GM19351 (cell line): Measurements from ENCODE around the gene ZNF276.
"Not testable (repeated sequence)": the region's sequence is repeated elsewhere in the genome, so short reads cannot be mapped to it uniquely, and the experiment has no call there.

ENCODE experiments used
- ATAC-seq: cut with Tn5 transposase; IDR thresholded peaks from one replicate; pipeline ENCODE4 v1.9.1; 2021; ENCODE audit warnings: mild to moderate bottlenecking, moderate library complexity; ENCODE audit not compliant: unreplicated experiment

The ZNF276 gene

GRCh38 chr16:89695086-89695874 is 26.1 kb upstream of the ZNF276 start:
- no peak for ATAC-seq

DNA sequence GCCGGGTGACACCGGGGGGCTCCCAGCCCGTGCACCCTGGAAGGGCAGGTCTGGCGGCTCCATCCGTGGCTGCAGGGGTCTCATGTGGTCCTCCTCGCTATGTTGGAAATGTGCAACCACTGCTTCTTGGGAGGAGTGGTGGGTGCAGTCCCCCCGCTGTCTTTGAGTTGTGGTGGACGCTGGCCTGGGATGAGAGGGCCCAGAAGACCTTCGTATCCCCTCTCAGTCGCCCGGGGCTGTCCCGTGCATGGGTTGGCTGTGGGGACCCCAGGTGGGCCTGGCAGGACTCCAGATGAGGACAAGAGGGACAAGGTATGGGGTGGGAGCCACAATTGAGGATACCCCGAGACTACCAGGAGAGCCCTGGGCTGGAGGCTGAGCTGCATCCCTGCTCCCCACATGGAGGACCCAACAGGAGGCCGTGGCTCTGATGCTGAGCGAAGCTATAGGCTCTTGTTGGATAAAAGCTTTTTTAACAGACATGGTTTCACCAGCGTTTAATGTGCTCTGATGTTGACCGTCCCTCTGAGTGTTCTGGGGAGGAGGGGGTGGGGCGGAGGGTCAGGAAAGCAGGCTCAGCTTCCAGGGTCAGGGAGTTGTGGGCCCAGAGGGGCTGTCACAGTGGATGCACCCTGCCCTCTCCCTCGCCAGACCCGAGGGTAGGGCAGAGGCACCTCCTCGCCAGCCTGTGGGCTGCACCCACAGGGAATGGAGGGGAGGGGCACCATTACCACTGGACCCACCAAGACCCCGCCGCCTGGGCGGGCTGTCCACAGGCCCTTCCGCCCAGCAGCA is 25.3 kb upstream of the ZNF276 start:
- no peak for ATAC-seq

DNA sequence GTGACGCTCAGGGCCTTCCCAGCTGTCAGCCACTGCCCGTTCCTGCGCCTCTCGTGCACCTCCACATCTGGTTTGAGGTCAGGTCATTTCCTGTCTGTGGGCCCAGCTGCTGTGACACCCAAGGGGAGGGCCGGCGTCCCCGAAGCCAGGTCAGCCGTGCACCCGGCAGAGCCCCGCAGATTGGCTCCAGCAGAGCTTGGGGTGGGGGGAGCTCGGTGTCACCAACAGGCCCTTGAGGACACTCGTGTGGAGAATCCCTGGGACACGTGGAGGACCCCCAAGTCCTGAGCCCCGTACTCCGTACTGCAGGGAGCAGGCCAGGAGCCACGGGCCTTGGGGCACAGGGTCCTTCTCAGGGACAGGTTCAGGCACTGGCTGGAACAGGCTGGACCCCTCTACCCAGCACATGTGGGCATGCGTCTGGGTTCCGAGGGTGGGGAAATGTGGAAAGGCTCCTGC is 24.6 kb upstream of the ZNF276 start:
- no peak for ATAC-seq

- no peak for ATAC-seq
These were observed 24.1 kb upstream of the ZNF276 start for GRCh38 chr16:89697161-89697615.

DNA sequence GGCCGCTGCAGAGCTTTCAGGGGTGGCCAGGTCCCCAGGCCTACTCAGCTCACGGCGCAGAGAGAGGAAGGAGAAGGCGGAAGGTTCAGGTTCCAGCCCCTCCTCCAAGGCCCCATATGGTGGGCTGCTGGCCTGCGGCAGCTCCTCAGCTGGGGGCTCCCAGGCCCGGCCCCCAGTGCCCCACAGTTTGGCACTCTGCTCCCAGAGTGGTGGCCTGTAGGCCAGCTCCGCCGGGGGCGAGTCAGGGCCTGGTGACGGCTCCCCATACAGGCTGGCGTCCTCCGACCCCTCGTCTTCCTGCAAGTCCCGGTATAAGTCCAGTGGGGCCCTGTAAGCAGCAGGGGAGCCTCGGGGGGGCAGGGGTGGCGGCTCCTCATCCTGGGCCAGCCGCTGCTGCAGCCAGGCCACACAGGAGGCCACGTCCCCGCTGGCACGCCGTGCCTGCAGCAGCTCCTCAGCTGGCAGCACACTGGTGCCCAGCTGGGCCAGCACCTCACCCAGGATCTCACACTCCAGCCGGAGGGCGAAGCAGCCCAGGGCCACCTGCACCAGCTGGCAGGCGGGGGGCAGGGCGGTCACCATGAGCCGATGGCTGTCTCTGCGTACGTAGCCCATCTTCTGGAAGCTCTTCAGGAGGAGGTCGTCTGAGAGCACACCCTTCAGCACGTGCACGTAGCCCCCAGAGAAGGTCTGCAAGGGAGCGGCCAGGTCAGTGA is 23.6 kb upstream of the ZNF276 start:
- no peak for ATAC-seq

DNA sequence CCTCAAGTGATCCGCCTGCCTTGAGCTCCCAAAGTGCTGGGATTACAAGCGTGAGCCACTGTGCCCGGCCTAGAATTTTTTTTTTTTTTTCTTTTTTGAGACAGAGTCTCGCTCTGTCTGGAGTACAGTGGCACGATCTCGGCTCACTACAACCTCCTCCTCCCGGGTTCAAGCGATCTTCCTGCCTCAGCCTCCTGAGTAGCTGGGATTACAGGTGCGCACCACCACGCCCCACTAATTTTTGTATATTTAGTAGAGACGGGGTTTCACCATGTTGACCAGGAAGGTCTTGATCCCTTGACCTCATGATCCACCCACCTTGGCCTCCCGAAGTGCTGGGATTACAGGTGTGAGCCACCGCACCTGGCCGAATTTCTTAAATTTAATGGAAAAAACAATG is 22.6 kb upstream of the ZNF276 start:
- not testable (repeated sequence) for ATAC-seq

DNA sequence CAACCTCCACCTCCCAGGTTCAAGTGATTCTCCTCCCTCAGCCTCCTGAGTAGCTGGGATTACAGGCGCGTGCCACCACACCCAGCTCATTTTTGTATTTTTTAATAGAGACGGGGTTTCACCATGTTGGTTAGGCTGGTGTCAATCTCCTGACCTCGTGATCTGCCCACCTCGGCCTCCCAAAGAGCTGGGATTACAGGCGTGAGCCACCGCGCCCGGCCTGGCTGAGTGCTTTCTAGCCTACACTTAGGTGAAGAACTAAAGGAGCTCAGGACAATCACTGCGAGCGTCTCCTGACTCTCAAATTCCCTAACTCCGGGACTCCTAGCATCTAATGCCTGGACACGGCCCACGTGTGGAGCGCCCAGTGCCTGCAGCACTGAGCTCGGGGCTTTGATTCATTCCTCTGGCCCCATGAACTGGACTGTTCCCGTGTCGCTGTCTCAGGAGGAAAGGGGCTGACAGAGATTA is 21.7 kb upstream of the ZNF276 start:
- not testable (repeated sequence) for ATAC-seq

DNA sequence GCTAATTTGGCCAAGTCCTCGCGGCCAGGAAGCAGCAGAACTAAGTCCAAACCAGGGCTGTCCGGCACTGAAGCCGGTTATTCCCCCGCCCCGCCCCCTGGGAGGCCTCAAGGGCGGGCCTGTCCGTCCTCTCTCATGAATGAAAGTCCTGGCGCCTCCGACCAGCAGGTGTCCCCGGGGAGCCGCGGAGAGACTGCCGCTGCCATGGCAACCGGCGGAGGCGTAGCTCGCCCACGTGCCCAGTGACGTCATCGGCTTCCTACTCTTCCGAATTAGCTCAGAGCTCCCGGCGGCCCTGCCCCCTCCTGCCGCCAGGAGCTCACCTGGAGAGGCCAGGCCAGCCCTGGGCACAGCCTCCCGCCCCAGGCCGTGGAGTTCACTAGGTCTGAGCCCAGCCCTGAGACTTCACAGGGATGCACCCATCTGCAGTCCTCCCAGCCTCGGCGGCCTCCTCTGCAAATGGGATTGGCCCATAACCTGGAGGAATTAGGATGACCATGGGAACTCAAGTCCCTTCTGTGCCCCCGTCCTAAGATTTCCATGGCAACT is 21.2 kb upstream of the ZNF276 start:
- ATAC-seq: peak; percentile 49

GRCh38 chr16:89700649-89701424 is 20.5 kb upstream of the ZNF276 start:
- ATAC-seq: no peak

DNA sequence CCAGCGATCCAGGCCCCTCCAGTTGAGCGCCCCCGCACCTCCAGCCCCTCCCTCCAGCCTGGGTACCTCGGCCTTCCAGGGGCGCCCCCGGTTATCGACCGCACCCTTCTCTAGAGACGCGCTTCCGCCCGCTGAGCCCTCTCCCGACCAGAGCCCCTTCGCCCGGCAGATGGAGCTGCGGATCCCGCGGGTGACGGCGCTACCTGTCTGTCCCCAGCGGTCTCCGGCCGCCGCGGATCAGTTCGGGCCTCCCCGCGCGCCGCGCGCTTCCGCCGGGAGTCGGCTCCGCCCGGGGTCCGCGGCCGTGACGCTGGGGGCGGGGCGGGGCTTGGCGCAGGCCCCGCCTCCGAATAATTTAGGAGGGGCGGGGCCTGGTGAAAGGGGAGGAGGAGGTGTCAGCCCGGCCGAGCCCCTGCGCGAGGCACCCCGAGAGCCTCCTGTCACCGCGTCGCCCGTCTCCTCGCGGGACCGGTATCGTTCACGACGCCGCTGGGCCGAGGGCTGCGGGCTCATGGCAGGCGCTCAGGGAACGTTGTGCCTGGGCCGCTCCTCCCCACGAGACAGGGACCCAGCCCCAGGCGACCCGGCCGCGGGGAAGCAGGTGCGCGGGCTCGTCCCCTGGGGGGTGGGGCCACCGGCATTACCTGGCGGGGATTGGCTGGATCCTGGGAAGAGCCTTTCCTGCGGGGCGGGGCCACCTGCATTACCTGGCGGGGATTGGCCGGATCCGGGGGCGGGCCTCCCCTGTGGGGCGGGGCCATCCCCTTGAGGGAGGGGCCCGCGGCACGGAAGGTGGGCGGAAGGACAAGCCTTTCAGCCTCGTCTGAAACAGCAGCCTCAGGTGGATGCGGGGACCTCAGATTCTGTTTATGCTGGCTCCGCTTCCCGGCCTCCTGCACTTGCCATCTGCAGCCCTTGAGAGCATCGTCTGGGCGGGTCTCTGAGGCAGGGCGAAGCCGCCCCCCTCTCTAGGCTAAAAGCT is 19.6 kb upstream of the ZNF276 start, which contains the start of gene SPATA2L:
TSS of gene SPATA2L (minus strand) at position 281 of the 982 bp plus-strand sequence. CDS start 473 bp downstream, outside the sequence.
- ATAC-seq: peak; percentile 60

- no peak for ATAC-seq
These were observed 17.1 kb upstream of the ZNF276 start for GRCh38 chr16:89704281-89704680.

GRCh38 chr16:89705006-89705405 is 16.3 kb upstream of the ZNF276 start:
- ATAC-seq: no peak

- ATAC-seq: no peak
These were observed 14.6 kb upstream of the ZNF276 start for GRCh38 chr16:89706518-89707260.

GRCh38 chr16:89707695-89708094 is 13.6 kb upstream of the ZNF276 start:
- no peak for ATAC-seq

DNA sequence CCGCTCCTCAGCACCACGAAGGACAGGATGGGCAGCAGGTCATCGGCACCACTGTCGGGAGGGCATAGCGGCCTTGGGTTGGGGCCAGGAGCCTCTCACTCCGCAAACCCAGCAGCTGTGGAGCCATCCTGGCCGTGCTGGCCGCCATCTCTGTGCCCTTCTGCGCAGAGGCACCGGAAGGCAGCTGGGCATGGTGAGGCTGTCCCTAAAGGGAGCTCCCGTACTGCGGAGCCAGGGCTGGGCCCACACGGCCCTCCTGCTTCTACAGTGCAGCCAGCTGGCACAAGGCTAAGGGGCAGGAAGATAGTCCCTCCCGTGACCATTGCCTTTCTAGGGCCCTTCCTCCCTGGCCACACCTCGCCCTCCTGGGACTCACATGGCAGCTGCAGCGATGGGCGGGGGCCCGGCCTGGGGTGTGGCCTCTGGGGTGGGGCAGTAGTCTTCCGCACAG is 12.8 kb upstream of the ZNF276 start:
- no peak for ATAC-seq

GRCh38 chr16:89709166-89709565 is 12.2 kb upstream of the ZNF276 start:
- no peak for ATAC-seq

- no peak for ATAC-seq
These were observed 11.5 kb upstream of the ZNF276 start for GRCh38 chr16:89709716-89710432.
